ENCODE data around the gene SP5.

GRCh38 chr2:170710609-170710979, 4.5 kb upstream of the SP5 start:
- TF ChIP-seq, protein P1, sequence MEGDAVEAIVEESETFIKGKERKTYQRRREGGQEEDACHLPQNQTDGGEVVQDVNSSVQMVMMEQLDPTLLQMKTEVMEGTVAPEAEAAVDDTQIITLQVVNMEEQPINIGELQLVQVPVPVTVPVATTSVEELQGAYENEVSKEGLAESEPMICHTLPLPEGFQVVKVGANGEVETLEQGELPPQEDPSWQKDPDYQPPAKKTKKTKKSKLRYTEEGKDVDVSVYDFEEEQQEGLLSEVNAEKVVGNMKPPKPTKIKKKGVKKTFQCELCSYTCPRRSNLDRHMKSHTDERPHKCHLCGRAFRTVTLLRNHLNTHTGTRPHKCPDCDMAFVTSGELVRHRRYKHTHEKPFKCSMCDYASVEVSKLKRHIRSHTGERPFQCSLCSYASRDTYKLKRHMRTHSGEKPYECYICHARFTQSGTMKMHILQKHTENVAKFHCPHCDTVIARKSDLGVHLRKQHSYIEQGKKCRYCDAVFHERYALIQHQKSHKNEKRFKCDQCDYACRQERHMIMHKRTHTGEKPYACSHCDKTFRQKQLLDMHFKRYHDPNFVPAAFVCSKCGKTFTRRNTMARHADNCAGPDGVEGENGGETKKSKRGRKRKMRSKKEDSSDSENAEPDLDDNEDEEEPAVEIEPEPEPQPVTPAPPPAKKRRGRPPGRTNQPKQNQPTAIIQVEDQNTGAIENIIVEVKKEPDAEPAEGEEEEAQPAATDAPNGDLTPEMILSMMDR (IDR thresholded peaks at IDR 0.05; ENCODE audit: insufficient read depth, low read length, poor library complexity, severe bottlenecking) = no peak
- no peak for TF ChIP-seq EZH2phosphoT487 (conservative IDR thresholded peaks at IDR 0.05; ENCODE audit: low read length)

Measured in SU-DHL-6 (cell line).